ENCODE data around the gene CHIC2. TPM values are rescaled to one million over a fixed set of nuclear protein-coding genes. Genes with fewer than 3 reads are reported as not detected.
"Not testable (repeated sequence)": the region's sequence is repeated elsewhere in the genome, so short reads cannot be mapped to it uniquely, and the experiment has no call there.

The CHIC2 gene
- total RNA-seq, 1 experiment from 2014 or later = 13.8 TPM

- in situ Hi-C loops (cut with HindIII; ENCODE audit: low pct_unique_long_range_greater_than_20kb, low sequenced_read_pairs) = no loop called here
- DNase-seq (ENCODE audit: low read depth, low spot score) = no peak
Measured at GRCh38 chr4:54032558-54033135, 31.8 kb downstream of the CHIC2 start.

GRCh38 chr4:54027311-54027710, 37.1 kb downstream of the CHIC2 start:
- in situ Hi-C loops (cut with HindIII; ENCODE audit: low pct_unique_long_range_greater_than_20kb, low sequenced_read_pairs) = no loop called here
- no peak for DNase-seq (ENCODE audit: low read depth, low spot score)

- in situ Hi-C loops (cut with HindIII; ENCODE audit: low pct_unique_long_range_greater_than_20kb, low sequenced_read_pairs) = no loop called here
- no peak for DNase-seq (ENCODE audit: low read depth, low spot score)
Measured at GRCh38 chr4:54025582-54025981, 38.8 kb downstream of the CHIC2 start.

GRCh38 chr4:54023019-54023418, 41.4 kb downstream of the CHIC2 start:
- DNase-seq (ENCODE audit: low read depth, low spot score); in situ Hi-C loops (cut with HindIII; ENCODE audit: low pct_unique_long_range_greater_than_20kb, low sequenced_read_pairs): not testable (repeated sequence)

GRCh38 chr4:54017974-54018373, 46.4 kb downstream of the CHIC2 start:
- in situ Hi-C loops (cut with HindIII; ENCODE audit: low pct_unique_long_range_greater_than_20kb, low sequenced_read_pairs) = no loop called here
- no peak for DNase-seq (ENCODE audit: low read depth, low spot score)

GRCh38 chr4:54017308-54017707, 47.1 kb downstream of the CHIC2 start:
- in situ Hi-C loops (cut with HindIII; ENCODE audit: low pct_unique_long_range_greater_than_20kb, low sequenced_read_pairs) = no loop called here
- DNase-seq (ENCODE audit: low read depth, low spot score) = no peak

- in situ Hi-C loops (cut with HindIII; ENCODE audit: low pct_unique_long_range_greater_than_20kb, low sequenced_read_pairs) = no loop called here
- DNase-seq (ENCODE audit: low read depth, low spot score) = no peak
Measured at GRCh38 chr4:54016504-54016903, 47.9 kb downstream of the CHIC2 start.

- DNase-seq (ENCODE audit: low read depth, low spot score) = no peak
- in situ Hi-C loops (cut with HindIII; ENCODE audit: low pct_unique_long_range_greater_than_20kb, low sequenced_read_pairs) = no loop called here
Measured at GRCh38 chr4:54015423-54016030, 48.9 kb downstream of the CHIC2 start.

- in situ Hi-C loops (cut with HindIII; ENCODE audit: low pct_unique_long_range_greater_than_20kb, low sequenced_read_pairs) = no loop called here
- DNase-seq (ENCODE audit: low read depth, low spot score) = no peak
Measured at GRCh38 chr4:54014666-54015160, 49.7 kb downstream of the CHIC2 start.

- in situ Hi-C loops (cut with HindIII; ENCODE audit: low pct_unique_long_range_greater_than_20kb, low sequenced_read_pairs) = no loop called here
- no peak for DNase-seq (ENCODE audit: low read depth, low spot score)
Measured at GRCh38 chr4:54011201-54011600, 53.2 kb downstream of the CHIC2 start.

GRCh38 chr4:54006755-54007154, 57.6 kb downstream of the CHIC2 start:
- DNase-seq (ENCODE audit: low read depth, low spot score) = no peak
- in situ Hi-C loops (cut with HindIII; ENCODE audit: low pct_unique_long_range_greater_than_20kb, low sequenced_read_pairs) = no loop called here

GRCh38 chr4:54005475-54005874, 58.9 kb downstream of the CHIC2 start:
- DNase-seq (ENCODE audit: low read depth, low spot score) = no peak
- in situ Hi-C loops (cut with HindIII; ENCODE audit: low pct_unique_long_range_greater_than_20kb, low sequenced_read_pairs) = no loop called here

GRCh38 chr4:54004463-54004862, 59.9 kb downstream of the CHIC2 start:
- no peak for DNase-seq (ENCODE audit: low read depth, low spot score)
- in situ Hi-C loops (cut with HindIII; ENCODE audit: low pct_unique_long_range_greater_than_20kb, low sequenced_read_pairs) = no loop called here

GRCh38 chr4:54001668-54002365, 62.6 kb downstream of the CHIC2 start:
- in situ Hi-C loops (cut with HindIII; ENCODE audit: low pct_unique_long_range_greater_than_20kb, low sequenced_read_pairs) = no loop called here
- DNase-seq (ENCODE audit: low read depth, low spot score) = no peak

GRCh38 chr4:53997898-53998297, 66.5 kb downstream of the CHIC2 start:
- in situ Hi-C loops (cut with HindIII; ENCODE audit: low pct_unique_long_range_greater_than_20kb, low sequenced_read_pairs) = no loop called here
- no peak for DNase-seq (ENCODE audit: low read depth, low spot score)

- in situ Hi-C loops (cut with HindIII; ENCODE audit: low pct_unique_long_range_greater_than_20kb, low sequenced_read_pairs) = no loop called here
- DNase-seq (ENCODE audit: low read depth, low spot score) = no peak
Measured at GRCh38 chr4:53994382-53995102, 69.9 kb downstream of the CHIC2 start.

GRCh38 chr4:53992785-53993184, 71.6 kb downstream of the CHIC2 start:
- in situ Hi-C loops (cut with HindIII; ENCODE audit: low pct_unique_long_range_greater_than_20kb, low sequenced_read_pairs) = no loop called here
- no peak for DNase-seq (ENCODE audit: low read depth, low spot score)

- no peak for DNase-seq (ENCODE audit: low read depth, low spot score)
- in situ Hi-C loops (cut with HindIII; ENCODE audit: low pct_unique_long_range_greater_than_20kb, low sequenced_read_pairs) = no loop called here
Measured at GRCh38 chr4:53991821-53992220, 72.6 kb downstream of the CHIC2 start.

Measured in SK-MEL-5 (cell line).